ENCODE data around the gene TECR. TPM values are rescaled to one million over a fixed set of nuclear protein-coding genes. Genes with fewer than 3 reads are reported as not detected.

The TECR gene
- total RNA-seq, 1 donor from 2014 or later: 57.7 TPM

DNA sequence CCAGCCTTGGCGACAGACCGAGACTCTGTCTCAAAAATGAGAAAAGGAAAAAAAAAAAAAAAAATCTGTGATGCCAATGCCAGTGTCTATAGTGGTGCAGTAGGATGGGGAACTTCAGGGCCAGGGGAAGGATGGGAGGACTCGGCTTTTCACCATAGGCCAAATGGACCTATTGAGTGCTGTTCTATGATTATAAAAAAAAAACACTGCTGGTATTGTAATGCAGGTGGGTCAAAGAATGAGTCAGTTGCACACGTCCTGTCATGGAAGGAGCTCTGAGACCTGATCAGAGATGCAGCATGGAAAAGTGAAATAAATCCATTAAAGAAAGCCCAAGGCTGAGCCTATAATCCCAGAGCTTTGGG lies 18.2 kb upstream of the TECR start:
- no peak for DNase-seq (ENCODE audit: low read depth)
- TF ChIP-seq CTCF (conservative IDR thresholded peaks at IDR 0.05; ENCODE audit: low read depth, low read length): no peak
- no peak overlapping the region for H3K4me3 ChIP-seq (ENCODE audit: low read depth, low read length)

- no peak overlapping the region for H3K4me3 ChIP-seq (ENCODE audit: low read depth, low read length)
- no peak for TF ChIP-seq CTCF (conservative IDR thresholded peaks at IDR 0.05; ENCODE audit: low read depth, low read length)
- no peak for DNase-seq (ENCODE audit: low read depth)
These were observed 16.9 kb upstream of the TECR start for GRCh38 chr19:14512406-14512961.

DNA sequence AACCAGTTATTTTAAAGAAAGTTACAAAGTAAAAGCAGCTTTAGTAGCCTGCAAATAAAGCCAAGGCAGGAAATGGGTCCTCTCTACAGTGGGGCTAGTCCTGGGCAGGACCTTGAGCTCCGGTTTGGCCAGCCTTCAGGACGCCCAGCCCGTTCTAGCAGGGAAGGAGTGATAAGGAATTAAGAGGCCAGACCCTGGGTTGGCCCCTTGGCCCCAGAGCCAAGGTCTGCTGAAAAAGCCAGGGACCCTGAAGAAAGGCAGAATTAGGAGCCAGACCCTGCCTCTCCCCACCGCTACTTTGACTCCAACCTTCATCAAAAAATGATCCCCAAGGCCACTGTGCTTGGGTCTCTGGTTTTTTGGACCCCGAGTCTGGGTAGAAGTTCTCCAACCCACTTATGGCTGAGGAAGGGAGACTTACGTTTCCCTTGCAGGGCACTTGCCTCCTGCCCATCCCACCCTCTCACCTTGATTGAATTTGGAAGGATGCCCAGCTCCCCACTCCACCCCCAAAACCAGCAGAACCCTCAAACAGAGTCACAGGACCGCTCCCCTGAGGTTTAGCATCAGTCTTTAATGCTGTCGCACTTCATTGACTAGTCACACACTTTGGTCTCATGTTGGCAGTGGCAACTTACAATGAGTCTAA lies 15.1 kb upstream of the TECR start:
- DNase-seq (ENCODE audit: low read depth): no peak
- TF ChIP-seq CTCF (conservative IDR thresholded peaks at IDR 0.05; ENCODE audit: low read depth, low read length): no peak
- no peak overlapping the region for H3K4me3 ChIP-seq (ENCODE audit: low read depth, low read length)

- no peak for TF ChIP-seq CTCF (conservative IDR thresholded peaks at IDR 0.05; ENCODE audit: low read depth, low read length)
- DNase-seq (ENCODE audit: low read depth): no peak
- peak overlapping the region; percentile 82 for H3K4me3 ChIP-seq (ENCODE audit: low read depth, low read length)
These were observed 13.8 kb upstream of the TECR start for GRCh38 chr19:14515501-14516047.

GRCh38 chr19:14516048-14516534 lies 13.3 kb upstream of the TECR start:
- no peak for DNase-seq (ENCODE audit: low read depth)
- TF ChIP-seq CTCF (conservative IDR thresholded peaks at IDR 0.05; ENCODE audit: low read depth, low read length): peak; percentile 17
- H3K4me3 ChIP-seq (ENCODE audit: low read depth, low read length): peak overlapping the region; percentile 82

GRCh38 chr19:14516746-14517438 lies 12.5 kb upstream of the TECR start:
- no peak for DNase-seq (ENCODE audit: low read depth)
- TF ChIP-seq CTCF (conservative IDR thresholded peaks at IDR 0.05; ENCODE audit: low read depth, low read length): no peak
- peak overlapping the region; percentile 82 for H3K4me3 ChIP-seq (ENCODE audit: low read depth, low read length)

Data from epithelial cell of proximal tubule (primary cell).